Limb (tissue), 2 donors: ENCODE data around the gene HAVCR1.
"Not testable (repeated sequence)": the region's sequence is repeated elsewhere in the genome, so short reads cannot be mapped to it uniquely, and the experiment has no call there.

Experiments used
- DNase-seq, 2 donors: peaks; one replicate each; pipeline ENCODE4 v3.0.0-alpha.2; 2016; ENCODE audit errors: extremely low spot score in 2 of 2

HAVCR1 gene

DNA sequence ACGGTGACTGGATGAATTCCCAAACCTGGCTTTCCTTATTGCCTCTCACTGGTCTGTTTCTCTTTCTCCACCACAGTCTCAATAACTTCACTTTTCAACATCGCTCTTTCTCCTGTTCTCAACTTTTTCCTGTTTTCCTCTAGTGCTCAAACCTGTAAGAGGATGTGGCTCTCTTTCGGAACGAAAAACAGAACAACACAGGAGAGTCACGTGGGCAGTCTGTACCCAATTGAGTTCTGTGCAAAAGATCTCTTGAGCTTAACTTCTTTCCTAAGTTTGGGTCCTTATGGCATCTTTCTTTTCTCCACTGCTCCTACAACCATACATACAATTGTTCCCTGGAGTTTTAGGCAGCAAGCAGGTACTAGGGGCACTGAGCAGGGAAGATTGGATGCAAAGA, 8.9 kb downstream of the HAVCR1 start:
- DNase-seq: no peak

DNA sequence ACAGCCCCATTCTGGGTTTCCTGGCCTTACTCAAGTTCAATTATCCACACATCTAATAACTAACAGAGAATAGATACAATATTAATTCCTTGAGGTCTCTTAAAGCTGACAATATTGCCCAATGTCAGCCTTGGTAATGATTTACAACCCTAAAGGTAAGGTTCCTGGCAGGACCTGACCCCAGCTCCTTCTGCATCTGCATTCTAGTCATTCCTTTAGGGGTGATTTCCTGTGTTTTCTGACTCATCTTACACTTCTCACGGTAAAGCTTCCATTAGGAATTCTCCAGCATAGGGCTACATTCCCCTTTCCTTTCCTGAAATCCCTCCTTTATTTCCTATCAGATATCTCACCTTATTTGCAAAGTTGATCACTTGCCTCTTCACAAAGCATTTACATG, 9.3 kb downstream of the HAVCR1 start:
- no peak for DNase-seq

DNA sequence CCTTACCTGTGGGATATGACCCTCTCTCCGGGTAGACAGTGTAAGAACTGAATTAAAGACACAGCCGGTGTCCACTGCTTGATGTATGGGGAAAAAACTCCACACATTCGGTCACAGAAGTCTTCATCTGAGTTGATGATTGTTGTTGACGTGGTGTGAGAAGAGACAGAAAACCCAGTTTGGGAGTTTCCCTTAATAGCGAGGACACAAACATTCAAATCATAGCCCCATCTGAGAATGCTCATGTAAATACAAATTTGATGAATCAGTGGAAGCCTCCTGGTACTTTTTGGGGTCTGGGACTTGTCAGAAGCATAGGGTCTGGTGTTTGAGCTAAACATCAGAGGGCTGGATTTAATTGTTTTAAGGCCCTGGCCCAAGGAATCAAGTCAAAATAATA, 11.0 kb downstream of the HAVCR1 start:
- no peak for DNase-seq

DNA sequence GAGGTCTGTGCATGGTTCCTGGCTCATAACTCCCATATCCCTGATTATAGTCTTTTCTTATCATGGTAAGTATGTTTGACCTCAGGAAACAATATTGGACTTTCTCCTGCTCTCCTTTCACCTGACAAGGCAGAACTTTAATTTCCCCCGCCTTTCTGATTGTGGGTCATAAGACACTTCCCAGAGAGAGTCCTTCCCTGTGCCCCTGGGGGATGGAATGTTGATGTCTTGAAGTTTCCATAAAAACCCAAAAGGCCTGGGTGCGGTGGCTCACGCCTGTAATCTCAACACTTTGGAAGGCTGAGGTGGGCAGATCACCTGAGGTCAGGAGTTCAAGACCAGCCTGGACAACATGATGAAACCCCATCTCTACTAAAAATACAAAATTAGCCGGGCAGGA, 11.9 kb downstream of the HAVCR1 start:
- DNase-seq: not testable (repeated sequence)

DNA sequence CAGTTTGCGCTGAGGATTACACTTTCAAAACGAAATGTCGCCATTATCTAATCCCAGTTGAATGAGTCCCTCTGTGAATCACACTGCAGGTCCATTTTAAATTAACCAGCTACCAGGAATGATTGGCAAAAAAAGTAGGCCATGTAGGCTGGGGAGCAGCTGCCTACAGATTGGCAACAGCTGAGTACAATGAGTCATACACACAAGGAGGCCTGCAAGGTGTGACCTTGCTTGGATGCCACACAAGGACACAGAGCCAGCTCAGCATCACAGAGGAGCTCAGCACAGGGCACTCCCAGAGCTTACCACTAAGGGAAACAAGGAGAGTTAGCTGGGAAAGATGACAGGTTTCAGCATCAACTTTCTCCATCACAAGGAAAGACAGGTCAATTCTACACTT, 12.9 kb downstream of the HAVCR1 start:
- DNase-seq: no peak

DNA sequence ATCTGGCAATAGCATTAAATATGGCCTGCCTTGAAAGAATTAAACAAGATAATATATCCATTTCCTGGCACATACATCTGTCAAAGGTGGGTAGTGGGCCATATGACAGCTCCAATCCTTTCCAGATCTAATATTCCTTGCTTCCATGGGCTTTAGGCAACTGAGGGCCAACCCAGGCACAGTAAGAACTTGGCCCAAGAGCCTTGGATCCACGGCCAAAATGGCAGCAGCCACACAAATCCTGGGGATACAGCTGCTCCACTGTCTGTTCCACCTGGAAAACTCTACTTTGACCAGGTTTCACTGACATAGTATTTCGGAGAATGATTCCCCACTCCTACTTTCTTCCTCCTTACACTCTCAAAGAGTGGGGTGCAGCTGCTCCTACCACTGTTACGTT, 13.3 kb downstream of the HAVCR1 start:
- no peak for DNase-seq

DNA sequence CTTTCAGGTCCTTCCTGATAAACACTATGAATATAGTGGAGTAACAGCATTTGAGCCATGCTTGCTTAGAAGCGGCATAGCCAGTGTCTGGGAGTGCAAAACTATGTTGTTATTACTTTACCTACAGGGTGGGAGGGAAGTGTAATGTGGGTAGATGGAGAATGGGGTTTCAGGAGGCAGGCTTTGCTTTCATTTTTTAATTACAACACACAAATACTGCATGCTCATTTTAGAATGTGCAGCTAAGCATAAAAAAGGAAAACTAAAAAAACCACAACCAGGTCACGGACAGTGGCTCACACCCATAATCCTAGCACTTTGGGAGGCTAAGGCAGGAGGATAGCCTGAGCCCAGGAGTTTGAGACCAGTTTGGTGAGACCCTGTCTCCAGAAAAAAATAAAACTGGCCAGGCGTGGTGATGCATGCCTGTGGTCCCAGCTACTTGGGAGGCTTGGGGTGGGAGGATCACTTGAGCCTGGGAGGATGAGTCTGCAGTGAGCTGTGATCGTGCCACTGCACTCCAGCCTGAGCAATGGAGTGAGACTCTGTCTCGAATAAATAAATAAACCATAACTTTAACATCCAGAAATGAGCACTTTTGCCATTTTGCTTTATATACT, 20.2 kb downstream of the HAVCR1 start:
- DNase-seq: no peak

DNA sequence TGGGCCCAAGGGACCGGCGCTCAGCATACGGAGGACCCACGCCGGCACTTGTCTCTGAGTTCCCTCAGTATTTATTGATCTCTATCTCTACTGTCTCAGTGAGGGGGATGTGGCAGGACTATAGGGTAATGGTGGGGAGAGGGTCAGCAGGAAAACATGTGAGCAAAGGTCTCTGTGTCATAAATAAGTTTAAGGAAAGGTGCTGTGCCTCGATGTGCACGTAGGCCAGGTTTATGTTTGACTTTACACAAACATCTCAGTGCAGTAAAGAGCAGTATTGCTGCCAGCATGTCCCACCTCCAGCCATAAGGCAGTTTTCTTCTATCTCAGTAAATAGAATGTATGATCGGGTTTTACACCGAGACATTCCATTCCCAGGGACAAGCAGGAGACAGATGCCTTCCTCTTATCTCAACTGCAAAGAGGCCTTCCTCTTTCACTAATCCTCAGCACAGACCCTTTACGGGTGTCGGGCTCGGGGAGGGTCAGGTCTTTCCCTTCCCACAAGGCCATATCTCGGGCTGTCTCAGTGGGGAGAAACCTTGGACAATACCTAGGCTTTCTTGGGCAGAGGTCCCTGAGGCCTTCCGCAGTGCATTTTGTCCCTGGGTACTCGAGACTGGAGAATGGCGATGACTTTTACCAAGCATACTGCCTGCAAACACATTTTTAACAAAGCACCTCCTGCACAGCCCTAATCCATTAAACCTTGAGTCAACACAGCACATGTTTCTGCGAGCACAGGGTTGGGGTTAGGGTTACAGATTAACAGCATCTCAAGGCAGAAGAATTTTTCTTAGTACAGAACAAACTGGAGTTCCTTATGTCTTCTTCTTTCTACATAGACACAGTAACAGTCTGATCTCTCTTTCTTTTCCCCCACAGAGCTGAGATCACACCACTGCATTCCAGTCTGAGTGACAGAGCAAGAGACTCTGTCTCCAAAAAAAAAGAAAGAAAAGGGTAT, 24.5 kb downstream of the HAVCR1 start:
- DNase-seq: not testable (repeated sequence)

DNA sequence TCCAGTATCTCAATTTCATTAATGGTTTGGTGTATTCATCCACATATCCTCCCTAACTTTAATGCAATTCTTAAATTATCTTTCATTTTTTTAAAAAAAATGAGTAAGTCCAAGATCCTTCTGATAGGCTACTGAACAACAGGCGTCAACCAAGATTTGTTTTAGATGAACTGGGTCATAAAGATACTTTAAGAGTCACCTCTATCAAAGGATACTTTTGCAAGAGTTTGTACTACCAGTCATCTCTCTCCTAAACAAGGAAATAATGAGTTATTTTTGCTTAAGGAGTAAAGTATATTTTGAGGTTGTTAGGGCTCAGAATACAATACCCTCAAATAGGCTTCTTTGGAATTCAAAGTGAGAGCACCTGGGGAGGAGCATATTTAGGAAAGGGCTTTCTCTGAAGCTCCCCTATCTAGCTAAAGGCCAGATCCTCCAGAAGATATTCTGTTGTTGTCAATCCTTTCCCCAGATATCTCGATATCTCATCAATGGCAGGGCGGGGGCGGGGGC, 25.8 kb downstream of the HAVCR1 start:
- DNase-seq: no peak

DNA sequence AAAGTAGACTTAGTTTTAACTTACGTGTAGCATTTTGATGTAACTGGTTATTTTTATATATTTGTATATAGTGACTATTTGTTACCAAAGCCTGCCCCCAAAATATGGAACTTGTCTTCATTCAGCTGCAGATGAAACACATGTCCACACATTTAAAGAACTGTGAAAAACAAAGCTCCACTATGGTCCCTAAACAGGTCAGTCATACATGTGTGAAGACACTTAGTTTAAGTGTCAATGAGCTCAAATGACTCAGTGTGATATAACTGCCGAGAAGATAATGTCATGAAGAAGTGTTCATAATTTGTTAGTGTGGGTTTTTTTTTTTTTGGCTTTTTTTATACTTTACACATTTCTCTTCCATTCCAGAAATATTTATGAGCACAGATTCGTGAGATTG, 28.2 kb downstream of the HAVCR1 start:
- DNase-seq: no peak

DNA sequence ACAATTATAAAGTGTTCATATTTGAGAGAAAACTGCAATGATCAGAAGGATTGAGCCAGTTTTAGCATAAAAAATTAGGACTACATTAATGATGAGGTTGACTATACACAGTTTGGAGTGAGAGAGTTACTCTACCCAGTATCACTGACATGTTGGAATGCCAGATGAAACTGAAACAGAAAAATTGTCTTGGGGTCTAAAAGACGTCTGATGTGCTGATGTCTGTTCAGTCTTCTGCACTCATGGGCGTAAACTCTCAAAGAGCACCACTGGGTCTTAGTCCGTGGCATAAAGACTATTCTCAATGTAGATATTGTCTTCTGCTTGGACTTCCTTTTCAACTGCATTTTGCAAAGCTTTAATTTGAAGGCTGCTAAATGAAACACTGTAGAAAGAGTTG, 29.5 kb downstream of the HAVCR1 start:
- DNase-seq: no peak

DNA sequence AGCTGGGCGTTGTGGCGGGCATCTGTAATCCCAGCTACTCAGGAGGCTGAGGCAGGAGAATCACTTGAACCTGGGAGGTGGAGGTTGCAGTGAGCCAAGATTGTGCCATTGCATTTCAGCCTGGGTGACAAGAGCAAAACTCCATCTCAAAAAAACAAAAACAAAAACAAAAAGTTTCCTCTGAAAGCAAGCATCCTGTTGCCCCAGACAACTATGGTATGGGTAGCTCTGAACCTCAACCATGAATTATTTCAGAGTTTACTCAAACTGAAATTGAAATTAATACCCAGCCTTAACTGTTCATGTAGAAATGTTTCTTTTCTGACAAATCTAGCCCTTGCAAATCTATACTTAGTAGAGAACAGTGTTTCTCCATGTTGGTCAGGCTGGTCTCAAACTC, 31.3 kb downstream of the HAVCR1 start:
- DNase-seq: not testable (repeated sequence)

DNA sequence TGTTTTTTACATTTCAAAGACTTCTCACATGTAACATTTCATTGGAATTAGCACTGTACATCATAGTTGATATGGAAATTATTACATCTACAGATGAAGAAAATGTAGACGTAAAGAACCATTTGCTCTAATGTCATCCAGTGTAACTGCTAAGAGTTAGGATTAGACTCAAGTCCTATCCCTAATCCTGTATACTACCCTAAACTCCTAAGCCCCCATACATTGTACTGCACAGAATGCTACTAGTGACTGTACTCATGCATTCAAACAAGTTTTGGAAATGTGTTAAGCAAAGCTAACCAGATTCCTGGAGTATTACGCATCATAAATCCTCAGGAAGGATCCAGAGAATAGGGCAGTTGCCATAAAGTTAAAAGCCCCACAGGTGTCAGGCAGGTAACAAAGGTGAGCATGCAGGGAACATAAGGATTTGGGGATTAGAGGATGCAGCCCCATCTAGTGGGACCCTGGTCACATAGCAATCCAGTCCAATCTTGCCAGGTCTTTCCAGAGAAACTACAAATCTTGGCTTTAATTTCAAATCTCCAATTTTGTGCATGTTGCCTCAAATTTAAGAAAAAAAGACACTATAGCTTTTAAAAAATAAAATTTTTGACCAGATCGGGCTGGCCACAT, 32.0 kb downstream of the HAVCR1 start:
- DNase-seq: no peak

DNA sequence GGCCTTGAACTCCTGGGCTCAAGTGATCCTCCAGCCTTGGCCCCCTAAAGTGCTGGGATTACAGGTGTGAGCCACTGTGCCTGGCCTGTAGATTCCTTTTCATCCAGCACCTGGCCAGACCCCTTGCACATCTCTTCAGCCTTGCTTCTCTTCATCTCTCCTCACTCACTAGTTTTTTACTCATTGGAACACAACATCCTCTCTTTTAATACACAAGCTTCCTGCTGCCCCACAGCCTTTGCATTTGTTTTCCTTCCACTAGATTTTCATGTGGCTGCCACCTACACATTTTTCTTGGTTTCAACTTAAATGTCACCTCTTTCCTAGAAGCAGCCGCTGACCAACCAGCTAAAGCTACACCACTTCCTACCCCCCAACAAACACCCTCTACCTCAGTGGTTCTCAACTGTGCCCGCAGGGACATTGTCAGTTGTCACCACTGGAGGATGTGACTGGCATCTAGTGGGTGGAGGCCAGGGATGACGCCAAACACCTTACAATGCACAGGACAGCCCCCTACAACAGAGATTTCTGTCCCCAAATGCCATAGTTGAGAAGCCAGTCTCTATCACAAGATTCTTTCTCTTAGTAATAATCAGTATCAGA, 33.7 kb downstream of the HAVCR1 start:
- no peak for DNase-seq

DNA sequence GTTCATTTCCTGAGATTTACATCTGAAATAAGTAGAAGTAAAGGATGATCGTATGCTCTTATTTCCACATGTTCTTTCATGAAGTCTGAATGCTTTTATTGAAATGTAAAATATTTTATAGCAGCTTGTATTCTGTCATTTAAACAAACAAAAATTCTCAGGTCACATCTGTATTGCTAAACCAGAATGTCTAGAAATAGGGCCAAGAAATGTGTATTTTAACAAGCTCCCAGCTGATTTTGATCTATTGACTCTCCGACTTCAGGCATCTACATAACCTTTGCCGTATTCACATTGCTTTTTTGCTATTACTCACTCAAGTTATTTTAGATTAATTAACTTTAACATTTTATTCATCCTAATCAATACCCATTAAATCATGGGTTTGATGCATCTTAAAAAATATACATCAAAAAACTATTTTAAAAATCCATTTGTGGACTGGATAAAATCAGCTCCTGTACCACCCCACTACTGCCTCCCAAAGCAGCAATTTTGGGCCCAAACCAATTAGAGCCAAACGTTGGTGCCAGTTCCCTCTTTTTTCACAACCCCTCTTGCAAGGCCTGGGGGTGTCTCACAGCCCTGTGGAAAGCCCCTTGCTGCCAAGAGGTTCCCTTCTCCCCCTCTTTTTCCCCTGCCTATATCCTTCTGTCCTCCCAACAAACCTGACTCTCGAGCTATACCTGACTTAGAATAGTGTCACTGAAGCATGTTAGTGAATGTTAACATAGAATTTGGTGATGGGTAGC, 34.5 kb downstream of the HAVCR1 start:
- no peak for DNase-seq

DNA sequence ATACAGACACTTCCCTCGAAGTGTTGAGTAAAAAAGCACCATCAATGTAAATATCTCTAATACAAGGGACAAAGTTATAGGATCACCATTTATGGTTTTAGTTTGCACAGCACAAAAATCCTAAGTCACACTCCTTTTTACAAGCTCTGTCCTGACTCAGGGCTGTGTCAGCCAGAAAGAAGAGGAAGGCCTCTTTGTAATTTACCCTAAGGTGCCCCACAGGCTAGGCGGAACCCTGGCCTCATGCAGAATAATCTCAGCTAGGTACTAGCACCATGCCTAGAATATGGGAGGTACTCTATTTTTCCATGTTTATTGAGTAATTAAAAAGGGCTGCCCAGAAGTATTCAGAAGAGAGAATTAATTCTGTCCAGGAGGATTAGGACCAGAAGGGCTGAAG, 36.9 kb downstream of the HAVCR1 start:
- no peak for DNase-seq

DNA sequence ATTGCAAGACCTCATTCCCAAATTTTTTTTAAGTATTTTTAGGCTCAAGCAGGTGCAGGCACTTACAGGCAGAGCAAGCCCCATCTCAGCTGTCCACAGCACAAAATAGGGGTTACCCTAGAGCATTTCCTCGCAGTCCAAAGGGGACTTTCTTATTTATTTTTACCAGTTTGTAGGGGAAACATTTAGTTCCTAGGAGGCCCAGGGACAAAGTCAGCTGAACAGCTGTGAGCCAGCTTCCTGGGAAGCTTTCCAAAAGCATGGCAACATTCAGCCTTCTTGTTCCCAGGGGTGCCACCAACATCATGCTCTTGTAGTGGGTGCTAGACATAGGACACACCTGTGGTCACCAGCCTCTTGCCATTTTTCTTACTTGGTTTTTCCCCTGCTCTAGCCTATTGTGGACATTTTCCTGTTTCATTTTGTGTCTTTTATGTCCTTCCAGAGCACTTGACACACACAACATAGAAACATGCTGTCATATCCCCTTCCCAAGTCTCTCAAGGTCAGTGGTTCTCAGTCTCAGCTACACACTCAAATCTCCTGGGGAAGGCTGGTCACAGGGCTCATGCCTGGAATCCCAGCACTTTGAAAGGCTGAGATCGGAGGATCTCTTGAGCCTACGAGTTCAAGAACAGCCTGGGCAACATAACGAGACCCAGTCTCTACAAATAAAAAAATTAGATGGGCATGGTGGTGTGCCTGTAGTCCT, 38.2 kb downstream of the HAVCR1 start:
- peak; percentile 31 to 33 for DNase-seq

DNA sequence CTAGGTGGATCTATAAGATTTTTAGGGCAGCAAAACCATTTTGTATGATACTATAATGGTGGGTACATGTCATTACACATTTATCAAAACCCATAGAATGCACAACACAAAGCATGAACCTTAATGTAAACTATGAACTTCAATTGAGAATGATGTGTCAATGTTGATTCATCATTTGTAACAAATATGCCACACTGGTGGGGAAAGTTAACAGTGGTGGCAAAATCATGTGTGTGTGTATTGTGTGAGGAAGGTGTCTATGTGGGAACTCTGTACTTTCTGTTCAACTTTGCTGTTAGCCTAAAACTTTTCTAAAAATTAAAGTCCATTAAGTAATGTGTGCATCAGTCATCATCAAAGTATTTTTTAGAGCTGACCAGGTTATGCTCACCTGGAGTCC, 38.9 kb downstream of the HAVCR1 start:
- DNase-seq: no peak

DNA sequence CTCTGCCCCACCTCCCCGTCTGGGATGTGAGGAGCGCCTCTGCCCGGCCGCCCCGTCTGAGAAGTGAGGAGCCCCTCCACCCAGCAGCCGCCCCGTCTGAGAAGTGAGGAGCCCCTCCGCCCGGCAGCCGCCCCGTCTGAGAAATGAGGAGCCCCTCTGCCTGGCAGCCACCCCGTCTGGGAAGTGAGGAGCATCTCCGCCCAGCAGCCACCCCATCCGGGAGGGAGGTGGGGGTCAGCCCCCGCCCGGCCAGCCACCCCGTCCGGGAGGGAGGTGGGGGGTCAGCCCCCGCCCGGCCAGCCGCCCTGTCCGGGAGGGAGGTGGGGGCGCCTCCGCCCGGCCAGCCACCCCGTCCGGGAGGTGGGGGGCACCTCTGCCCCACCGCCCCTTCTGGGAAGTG, 44.8 kb downstream of the HAVCR1 start:
- not testable (repeated sequence) for DNase-seq

DNA sequence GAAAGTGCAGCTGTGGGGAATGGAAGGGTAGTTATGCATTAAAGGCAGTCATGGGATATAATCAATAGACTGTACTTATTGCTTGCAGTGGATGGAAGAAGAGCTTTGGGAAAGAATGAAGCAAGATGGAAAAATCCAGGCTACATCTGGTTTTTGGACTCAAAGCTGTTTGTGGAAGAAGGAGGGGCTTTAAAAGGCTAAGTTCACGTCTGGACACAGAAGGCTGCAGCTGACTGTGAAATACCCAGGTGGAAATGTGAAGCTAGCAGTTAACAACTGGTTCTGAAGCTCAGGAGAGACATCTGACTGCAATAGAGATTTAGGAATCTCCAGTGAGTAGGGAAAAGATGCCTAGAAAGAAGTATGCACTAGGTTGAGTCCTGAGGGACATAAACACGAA, 52.7 kb downstream of the HAVCR1 start:
- DNase-seq: no peak
